Cortex of kidney (tissue), 1 donor: ENCODE measurements around the gene PLEKHA8.

Source experiments
- DNase-seq: peaks from one replicate; lab custom pipeline; 2025; lab: John Stamatoyannopoulos, UW

Gene PLEKHA8

DNA sequence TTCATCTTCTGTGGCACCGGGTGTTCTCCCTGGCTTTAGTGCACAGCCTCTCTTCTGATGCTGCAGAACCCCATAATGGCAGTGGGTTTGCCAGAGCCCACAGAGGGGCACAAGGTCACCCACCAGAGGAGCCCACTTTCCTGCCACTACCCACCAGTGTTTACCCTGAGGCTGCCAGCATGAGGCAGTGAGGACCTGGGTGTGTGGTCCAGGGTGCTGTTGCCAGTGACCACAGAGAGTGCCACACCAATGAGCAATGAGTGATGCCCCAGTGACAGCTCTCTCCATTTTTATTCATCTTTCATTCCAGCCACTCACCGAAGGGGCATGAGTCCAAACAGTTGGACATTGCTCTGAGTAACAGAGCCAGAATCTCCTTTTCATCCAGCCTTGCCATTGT is 141.4 kb downstream of the PLEKHA8 start:
- no peak for DNase-seq

GRCh38 chr7:30170476-30171205 is 142.4 kb downstream of the PLEKHA8 start:
- no peak for DNase-seq

DNA sequence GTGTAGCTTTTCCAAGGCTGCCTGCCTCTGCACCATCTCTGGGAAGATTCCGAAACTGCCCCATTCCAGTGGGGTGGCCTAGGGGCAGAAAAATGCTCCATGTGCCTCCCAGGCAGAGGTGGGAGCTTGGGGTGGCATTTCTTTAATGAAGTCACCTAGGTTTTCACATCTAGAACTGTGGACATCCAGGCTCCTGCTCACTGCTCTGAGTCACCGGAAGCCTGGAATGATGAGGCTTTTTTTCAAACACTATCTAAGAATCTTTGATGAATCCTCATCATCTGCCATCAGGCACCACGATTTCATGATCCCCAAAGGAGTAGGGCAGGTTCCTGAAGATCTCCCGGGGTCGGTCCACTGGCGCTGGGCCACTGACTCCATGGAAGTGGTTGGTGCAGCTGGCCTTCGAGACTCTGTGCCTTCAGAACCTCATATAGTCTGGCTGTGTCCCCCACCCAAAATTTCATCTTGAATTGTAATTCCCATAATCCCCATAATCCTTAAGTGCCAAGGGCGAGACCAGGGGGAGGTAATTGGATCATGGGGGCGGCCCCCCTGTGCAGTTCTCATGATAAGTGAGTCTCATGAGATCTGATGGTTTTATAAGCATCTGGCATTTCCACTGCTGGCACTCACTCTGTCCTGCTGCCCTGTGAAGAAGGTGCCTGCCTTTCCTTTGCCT is 143.7 kb downstream of the PLEKHA8 start:
- DNase-seq: no peak

- no peak for DNase-seq
These were observed 144.2 kb downstream of the PLEKHA8 start for GRCh38 chr7:30172451-30172850.

DNA sequence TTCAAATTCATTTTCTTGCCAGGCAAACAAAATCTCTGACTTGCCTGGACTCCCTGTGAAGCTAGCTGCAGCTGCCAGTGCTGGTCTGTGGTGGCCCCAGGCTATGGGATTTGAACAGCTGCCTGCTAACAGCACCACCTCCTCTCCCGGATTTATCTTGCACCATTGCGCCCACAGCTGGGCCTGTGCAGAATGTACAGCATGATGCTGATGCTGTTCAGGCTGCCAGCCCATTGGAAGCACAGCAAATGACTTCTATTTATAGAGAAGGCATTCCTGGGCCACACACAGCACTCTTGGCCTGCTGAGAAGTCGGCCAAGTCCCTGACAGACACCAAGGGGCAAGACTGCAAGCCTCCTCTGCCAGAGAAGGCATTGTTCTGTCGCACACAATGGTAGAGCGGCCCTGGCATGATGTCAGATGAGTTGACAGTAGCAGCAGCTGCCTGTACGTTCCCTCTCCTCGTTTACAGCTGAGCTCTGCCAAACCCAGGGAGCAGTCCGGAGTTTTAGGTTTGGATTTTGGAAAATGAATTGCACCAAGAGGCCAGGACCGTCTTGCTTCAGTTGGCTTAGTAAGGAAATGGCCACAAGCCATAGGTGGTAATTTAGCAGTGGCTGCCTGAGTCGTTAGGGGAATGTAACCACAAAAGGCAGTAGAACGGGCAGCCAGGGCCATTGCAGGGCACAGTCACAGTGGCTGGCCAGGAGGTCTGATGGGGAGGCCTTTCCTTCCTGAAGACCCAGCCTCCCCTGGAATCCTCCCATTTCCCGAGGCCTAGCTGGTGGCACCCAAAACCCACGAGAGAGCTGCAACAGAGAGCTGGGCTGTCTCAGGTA is 145.1 kb downstream of the PLEKHA8 start:
- no peak for DNase-seq

GRCh38 chr7:30175180-30175579 is 147.0 kb downstream of the PLEKHA8 start:
- no peak for DNase-seq

GRCh38 chr7:30175636-30176147 is 147.5 kb downstream of the PLEKHA8 start:
- no peak for DNase-seq

DNA sequence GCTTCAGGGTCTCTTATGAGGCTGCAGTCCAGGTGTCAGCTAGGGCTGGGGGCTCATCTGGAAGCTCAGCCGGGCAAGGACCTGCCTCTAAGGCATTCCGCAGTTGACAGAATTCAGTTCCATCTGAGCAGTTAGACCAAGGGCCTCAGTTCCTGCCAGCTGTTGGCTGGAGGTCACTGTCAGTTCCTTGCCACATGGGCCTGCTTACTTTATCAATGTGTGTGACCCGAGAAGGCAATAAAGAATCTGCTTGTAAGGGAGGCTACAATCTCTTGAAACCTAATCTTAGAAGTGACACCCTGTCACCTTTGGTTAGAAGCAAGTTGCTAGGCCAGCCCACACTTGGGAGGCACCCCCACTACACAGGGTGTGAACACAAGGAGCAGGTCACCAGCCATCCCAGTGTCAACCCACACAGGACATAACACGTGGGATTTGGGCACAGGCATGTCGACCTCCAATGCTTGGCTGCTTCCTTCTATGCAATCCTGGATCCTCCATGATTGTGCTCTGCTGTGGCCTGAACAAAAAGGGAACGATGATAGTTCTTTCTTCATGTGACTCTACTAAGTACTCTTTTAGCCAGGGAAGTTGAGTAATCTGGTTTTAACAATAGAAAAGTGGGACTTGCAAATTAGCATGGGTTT is 148.4 kb downstream of the PLEKHA8 start:
- DNase-seq: no peak

- DNase-seq: no peak
These were observed 149.0 kb downstream of the PLEKHA8 start for GRCh38 chr7:30177186-30177585.

DNA sequence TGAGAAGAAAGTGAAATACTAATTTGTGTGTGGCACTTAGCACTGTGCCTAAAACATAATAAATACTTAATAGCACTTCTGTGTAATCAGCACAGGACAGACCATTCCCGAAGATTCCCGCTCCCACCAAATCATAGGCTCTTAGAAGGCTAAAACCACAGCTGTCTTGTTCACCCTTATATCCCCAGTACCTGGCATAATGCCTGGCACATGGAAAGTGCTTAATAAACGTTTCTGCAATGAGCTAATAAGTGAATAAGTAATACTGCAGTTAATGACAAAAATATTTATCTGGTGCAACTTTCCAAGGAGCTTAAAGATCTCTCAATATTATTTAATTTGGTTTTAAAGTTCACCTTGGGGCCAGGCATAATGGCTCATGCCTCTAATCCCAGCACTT is 149.8 kb downstream of the PLEKHA8 start:
- DNase-seq: no peak

DNA sequence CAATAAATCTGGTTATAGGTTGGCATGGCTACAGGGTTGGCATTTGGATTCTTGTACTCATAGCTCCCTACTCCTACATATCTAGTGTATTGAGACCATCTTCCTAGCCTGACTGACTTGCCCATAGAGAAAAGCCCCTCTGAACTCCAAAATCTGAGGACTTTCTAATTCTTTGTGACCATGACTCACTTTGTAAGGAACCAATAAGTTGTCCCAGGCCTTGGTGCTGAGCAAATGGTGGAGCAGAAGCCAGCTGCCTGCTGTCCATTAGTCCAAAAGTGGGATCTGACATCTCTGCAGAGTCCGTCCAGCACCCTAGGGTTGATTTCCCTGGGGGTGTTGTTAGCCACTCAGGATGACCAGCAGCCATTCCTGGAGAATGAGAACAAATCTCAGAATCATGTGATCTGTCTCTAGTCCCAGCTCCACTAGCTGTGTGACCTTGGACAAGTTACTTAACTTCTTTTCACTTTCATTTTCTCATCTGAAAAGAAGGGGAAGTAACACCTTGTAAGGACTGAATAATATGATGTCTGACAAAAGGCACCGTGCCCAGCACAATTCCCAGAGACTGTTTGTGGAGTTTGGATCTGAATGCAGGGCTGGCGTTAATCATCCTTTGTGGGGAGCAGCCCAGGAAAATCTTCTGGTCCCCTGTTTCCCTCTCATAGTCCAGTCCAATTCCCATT is 150.7 kb downstream of the PLEKHA8 start:
- no peak for DNase-seq
